NCI-H82 (cell line): ENCODE results near the gene KLF16.
A peak's percentile ranks its signal among the peaks of the same experiment; 100 is the strongest.

Experiments used
- DNase-seq: peaks from one replicate; lab custom pipeline; 2025; lab: John Stamatoyannopoulos, UW

KLF16 gene

GRCh38 chr19:1867349-1867724 lies 4.0 kb upstream of the KLF16 start:
- DNase-seq = no peak

- no peak for DNase-seq
Measured at GRCh38 chr19:1866693-1867348, 3.4 kb upstream of the KLF16 start.

- no peak for DNase-seq
Measured at GRCh38 chr19:1865172-1866010, 2.0 kb upstream of the KLF16 start.

GRCh38 chr19:1864480-1865171 lies 1.2 kb upstream of the KLF16 start:
- DNase-seq = peak; percentile 76

GRCh38 chr19:1863638-1864479 lies 480 bp upstream of the KLF16 start:
- DNase-seq = peak; percentile 96

GRCh38 chr19:1862424-1863327 lies 703 bp downstream of the KLF16 start:
- DNase-seq = peak; percentile 51

GRCh38 chr19:1862068-1862423 lies 1.3 kb downstream of the KLF16 start:
- peak; percentile 47 for DNase-seq

GRCh38 chr19:1861599-1862031 lies 1.8 kb downstream of the KLF16 start:
- DNase-seq = no peak

GRCh38 chr19:1860821-1861598 lies 2.4 kb downstream of the KLF16 start:
- peak; percentile 27 for DNase-seq

- peak; percentile 83 for DNase-seq
Measured at GRCh38 chr19:1860042-1860775, 3.2 kb downstream of the KLF16 start.

GRCh38 chr19:1859331-1859781 lies 4.0 kb downstream of the KLF16 start:
- peak; percentile 97 for DNase-seq

GRCh38 chr19:1858412-1859081 lies 4.8 kb downstream of the KLF16 start:
- DNase-seq = no peak

GRCh38 chr19:1857648-1858326 lies 5.6 kb downstream of the KLF16 start:
- DNase-seq = peak; percentile 48

GRCh38 chr19:1856698-1857603 lies 6.4 kb downstream of the KLF16 start:
- peak; percentile 70 for DNase-seq

GRCh38 chr19:1856345-1856697 lies 7.1 kb downstream of the KLF16 start:
- peak; percentile 70 for DNase-seq

- peak; percentile 60 for DNase-seq
Measured at GRCh38 chr19:1855828-1856255, 7.5 kb downstream of the KLF16 start.
